Fibroblast of skin of abdomen (primary cell): Measurements from ENCODE around the gene EIF2AK3.

Source experiments
- DNase-seq: peaks from one replicate; pipeline ENCODE4 v3.0.0-alpha.2; 2013

The EIF2AK3 gene

DNA sequence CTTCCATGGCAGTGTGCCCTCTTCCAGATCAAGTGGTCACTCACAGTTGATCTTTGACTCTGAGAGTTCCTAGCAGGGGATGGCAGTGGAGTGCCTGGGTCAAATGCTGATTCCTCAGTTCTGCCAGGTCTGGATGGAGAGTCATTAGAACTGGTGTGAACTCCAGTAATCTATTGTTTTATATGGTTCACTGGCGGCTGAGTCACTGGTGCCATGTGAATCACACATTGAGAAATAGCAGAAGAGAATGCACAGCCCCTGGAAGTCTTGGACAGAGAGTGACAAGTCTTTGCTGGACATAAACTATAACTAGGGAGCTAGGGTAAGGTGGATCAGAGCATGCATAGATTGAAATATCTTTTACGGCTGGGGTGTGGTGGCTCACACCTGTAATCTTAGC is 86.9 kb downstream of the EIF2AK3 start:
- no peak for DNase-seq

GRCh38 chr2:88538362-88538917 is 88.8 kb downstream of the EIF2AK3 start:
- no peak for DNase-seq

- no peak for DNase-seq
These were observed 89.6 kb downstream of the EIF2AK3 start for GRCh38 chr2:88537640-88538039.

DNA sequence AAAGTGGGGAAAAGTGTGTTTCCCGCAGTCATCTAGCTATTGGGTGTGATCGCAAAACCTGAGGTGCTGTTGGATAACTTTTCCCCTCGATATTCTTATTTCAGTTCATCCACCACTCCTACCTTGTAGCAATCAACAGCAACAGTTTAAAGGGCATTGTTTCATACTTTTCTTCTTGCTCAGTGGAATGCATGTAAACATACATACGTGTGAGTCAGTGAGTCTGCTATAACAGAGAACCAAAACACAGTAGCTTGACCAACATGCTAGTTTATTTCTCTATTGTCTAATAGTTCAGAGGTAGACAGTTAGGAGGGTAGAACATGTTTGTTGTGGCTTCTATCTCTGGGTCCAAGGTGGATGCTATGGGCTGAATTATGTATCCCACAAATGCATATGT is 97.2 kb downstream of the EIF2AK3 start:
- no peak for DNase-seq

DNA sequence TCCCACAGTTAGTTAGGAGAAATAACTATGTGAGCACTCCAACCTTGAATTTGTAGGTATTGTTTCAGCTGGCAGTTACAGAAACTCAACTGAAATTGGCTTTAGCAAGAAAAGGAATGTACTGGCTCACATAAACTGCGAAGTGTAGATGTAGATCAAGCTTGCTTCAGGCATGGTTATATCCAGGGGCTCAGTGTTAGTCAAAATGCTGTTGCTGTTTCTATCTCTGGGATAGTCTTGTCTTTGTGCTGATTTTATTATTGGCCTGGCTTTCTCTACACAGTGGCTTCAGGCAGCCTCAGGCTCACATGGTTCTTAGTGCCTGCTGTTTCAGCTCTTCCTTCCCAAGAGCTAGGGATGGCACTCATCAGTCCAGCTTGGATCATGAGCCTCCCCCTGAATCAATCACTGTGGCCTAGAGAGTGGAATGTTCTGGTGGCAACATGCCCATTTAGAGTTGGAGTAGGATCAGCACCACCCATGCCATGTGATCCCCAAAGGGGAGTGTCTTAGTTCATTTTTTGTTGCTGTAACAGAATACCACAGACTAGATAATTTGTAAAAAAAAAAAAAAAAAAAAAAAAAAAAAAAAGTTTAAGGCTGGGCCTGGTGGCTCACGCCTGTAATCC is 105.7 kb downstream of the EIF2AK3 start:
- peak; percentile 3 for DNase-seq

DNA sequence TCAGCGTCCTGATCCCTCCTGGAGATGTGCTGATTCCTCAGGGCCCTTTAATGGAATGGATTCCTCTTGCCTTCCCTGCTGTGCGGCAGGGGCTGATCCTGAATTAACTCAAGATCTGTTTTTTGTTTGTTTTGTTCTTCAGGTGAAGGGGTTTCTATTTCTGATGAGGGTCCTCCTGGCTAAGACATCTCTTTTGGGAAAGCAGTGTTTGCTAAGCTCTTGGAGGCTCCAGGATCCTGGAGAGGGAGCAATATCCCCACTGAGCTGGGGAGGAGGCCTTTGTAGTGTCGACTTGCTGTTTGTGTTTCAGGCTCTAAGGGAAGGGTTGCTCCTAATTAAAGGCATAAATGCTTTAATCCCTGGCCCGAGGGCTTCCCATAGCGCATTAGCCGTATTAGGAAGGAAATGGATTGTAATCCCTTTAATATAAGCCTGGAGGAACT is 109.5 kb downstream of the EIF2AK3 start:
- no peak for DNase-seq
